HepG2 (cell line): ENCODE data around the gene TKFC.

Experiments
- CBX2 ChIP-seq, 2 experiments: fragments of 200-600 bp in 1 of 2; sonication (generic); formaldehyde crosslinking in 1 of 2; IDR thresholded peaks; 2 replicates each; pipeline versions ENCODE4 v1.7.0 to v1.8.1; 2018 to 2022; ENCODE audit warnings: low read depth in 2 of 2, low read length in 1 of 2, mild to moderate bottlenecking in 1 of 2, missing genetic modification reagents in 1 of 2
- KDM2A ChIP-seq: sonication (generic); formaldehyde crosslinking; IDR thresholded peaks from 2 replicates; pipeline ENCODE4 v1.4.0; 2020; ENCODE audit warnings: low read depth, missing genetic modification reagents, borderline replicate concordance
- KMT2B ChIP-seq: IDR thresholded peaks from 2 replicates; pipeline ENCODE4 v1.6.1; 2016; ENCODE audit warnings: missing genetic modification reagents, missing compliant biosample characterization
- MTA1 ChIP-seq: sonication (generic); formaldehyde crosslinking; IDR thresholded peaks from 2 replicates; pipeline ENCODE4 v1.4.0; 2020; ENCODE audit warnings: missing genetic modification reagents, mild to moderate bottlenecking, borderline replicate concordance
- NR3C1 ChIP-seq: sonication (generic); formaldehyde crosslinking; IDR thresholded peaks from 2 replicates; pipeline ENCODE4 v1.4.0; 2020; ENCODE audit warnings: missing genetic modification reagents
- TBX3 ChIP-seq: fragments of 450-650 bp; IDR thresholded peaks from 2 replicates; pipeline ENCODE4 v1.6.1; 2017; ENCODE audit warnings: antibody characterized with exemption, mild to moderate bottlenecking, inconsistent platforms, borderline replicate concordance
- TCF7L2 ChIP-seq: IDR thresholded peaks from 2 replicates; pipeline ENCODE4 v1.6.1; 2011; ENCODE audit warnings: mild to moderate bottlenecking, low read depth, low read length, moderate library complexity
- UBTF ChIP-seq: sonication (generic); formaldehyde crosslinking; IDR thresholded peaks from 2 replicates; pipeline ENCODE4 v1.4.0; 2020; ENCODE audit warnings: mild to moderate bottlenecking, missing genetic modification reagents
- ZNF143 ChIP-seq: sonication (generic); formaldehyde crosslinking; IDR thresholded peaks from 2 replicates; pipeline ENCODE4 v1.4.0; 2020; ENCODE audit warnings: missing genetic modification reagents
- ZNF777 ChIP-seq: sonication (generic); formaldehyde crosslinking; IDR thresholded peaks from 2 replicates; pipeline ENCODE4 v1.4.0; 2020; ENCODE audit warnings: missing genetic modification reagents
- ZSCAN5A ChIP-seq: sonication (generic); formaldehyde crosslinking; IDR thresholded peaks from 2 replicates; pipeline ENCODE4 v1.8.0; 2022; ENCODE audit warnings: mild to moderate bottlenecking, missing genetic modification reagents, borderline replicate concordance
- TF ChIP-seq, protein P1 (sequence below): sonication (generic); formaldehyde crosslinking; IDR thresholded peaks from 2 replicates; pipeline ENCODE4 v1.5.0; 2020; ENCODE audit warnings: mild to moderate bottlenecking, missing genetic modification reagents, moderate library complexity
- TF ChIP-seq, protein P2 (sequence below): sonication (generic); formaldehyde crosslinking; IDR thresholded peaks from 2 replicates; pipeline ENCODE4 v1.8.0; 2022; ENCODE audit warnings: missing genetic modification reagents, mild to moderate bottlenecking, moderate library complexity, borderline replicate concordance

- TF ChIP-seq TBX3, result no peak
- TF ChIP-seq, protein P1, sequence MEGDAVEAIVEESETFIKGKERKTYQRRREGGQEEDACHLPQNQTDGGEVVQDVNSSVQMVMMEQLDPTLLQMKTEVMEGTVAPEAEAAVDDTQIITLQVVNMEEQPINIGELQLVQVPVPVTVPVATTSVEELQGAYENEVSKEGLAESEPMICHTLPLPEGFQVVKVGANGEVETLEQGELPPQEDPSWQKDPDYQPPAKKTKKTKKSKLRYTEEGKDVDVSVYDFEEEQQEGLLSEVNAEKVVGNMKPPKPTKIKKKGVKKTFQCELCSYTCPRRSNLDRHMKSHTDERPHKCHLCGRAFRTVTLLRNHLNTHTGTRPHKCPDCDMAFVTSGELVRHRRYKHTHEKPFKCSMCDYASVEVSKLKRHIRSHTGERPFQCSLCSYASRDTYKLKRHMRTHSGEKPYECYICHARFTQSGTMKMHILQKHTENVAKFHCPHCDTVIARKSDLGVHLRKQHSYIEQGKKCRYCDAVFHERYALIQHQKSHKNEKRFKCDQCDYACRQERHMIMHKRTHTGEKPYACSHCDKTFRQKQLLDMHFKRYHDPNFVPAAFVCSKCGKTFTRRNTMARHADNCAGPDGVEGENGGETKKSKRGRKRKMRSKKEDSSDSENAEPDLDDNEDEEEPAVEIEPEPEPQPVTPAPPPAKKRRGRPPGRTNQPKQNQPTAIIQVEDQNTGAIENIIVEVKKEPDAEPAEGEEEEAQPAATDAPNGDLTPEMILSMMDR (CRISPR knock-in tag), result no peak
- TF ChIP-seq ZSCAN5A (CRISPR knock-in tag), result no peak
- TF ChIP-seq ZNF143 (CRISPR knock-in tag), result no peak
- TF ChIP-seq ZNF777 (CRISPR knock-in tag), result no peak
- no peak for TF ChIP-seq CBX2 (IDR thresholded peaks at IDR 0.05; ENCODE audit: low read depth, low read length)
- no peak for TF ChIP-seq CBX2 (CRISPR knock-in tag; IDR thresholded peaks at IDR 0.05; ENCODE audit: low read depth)
- no peak for TF ChIP-seq MTA1 (CRISPR knock-in tag)
- TF ChIP-seq TCF7L2, result no peak
- TF ChIP-seq KMT2B (CRISPR knock-in tag), result no peak
- TF ChIP-seq KDM2A, result no peak
- TF ChIP-seq UBTF (CRISPR knock-in tag), result no peak
- TF ChIP-seq NR3C1 (CRISPR knock-in tag), result no peak
- TF ChIP-seq, protein P2, sequence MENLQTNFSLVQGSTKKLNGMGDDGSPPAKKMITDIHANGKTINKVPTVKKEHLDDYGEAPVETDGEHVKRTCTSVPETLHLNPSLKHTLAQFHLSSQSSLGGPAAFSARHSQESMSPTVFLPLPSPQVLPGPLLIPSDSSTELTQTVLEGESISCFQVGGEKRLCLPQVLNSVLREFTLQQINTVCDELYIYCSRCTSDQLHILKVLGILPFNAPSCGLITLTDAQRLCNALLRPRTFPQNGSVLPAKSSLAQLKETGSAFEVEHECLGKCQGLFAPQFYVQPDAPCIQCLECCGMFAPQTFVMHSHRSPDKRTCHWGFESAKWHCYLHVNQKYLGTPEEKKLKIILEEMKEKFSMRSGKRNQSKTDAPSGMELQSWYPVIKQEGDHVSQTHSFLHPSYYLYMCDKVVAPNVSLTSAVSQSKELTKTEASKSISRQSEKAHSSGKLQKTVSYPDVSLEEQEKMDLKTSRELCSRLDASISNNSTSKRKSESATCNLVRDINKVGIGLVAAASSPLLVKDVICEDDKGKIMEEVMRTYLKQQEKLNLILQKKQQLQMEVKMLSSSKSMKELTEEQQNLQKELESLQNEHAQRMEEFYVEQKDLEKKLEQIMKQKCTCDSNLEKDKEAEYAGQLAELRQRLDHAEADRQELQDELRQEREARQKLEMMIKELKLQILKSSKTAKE (CRISPR knock-in tag), result no peak
These were observed 26.5 kb downstream of the TKFC start for GRCh38 chr11:61359516-61359915.
